Peyer's patch (tissue), 4 donors: ENCODE data around the gene ABCD3. TPM values are rescaled to one million over a fixed set of nuclear protein-coding genes. Genes with fewer than 3 reads are reported as not detected.
A peak's percentile ranks its signal among the peaks of the same experiment; 100 is the strongest.

Experiments
- DNase-seq, 3 donors: peaks; one replicate each; pipeline ENCODE4 v3.0.0-alpha.2; 2017 to 2019
- H3K27ac ChIP-seq, 4 donors: fragments of 200-600 bp; sonication (generic); one replicate each; pipeline ENCODE4 v1.5.1; 2016 to 2019
- H3K27me3 ChIP-seq, 2 donors: fragments of 200-600 bp; sonication (generic); one replicate each; pipeline ENCODE4 v1.5.1; 2019
- H3K36me3 ChIP-seq, 3 donors: fragments of 200-600 bp; sonication (generic); one replicate each; pipeline ENCODE4 v1.5.1; 2016 to 2019
- H3K4me1 ChIP-seq, 4 donors: fragments of 200-600 bp; sonication (generic); one replicate each; pipeline ENCODE4 v1.5.1; 2016 to 2019
- H3K4me3 ChIP-seq, 4 donors: fragments of 200-600 bp; sonication (generic); 1 replicate in 3 of 4; 2 replicates in 1 of 4; pipeline ENCODE4 v1.5.1; 2016 to 2019; ENCODE audit warnings: mild to moderate bottlenecking in 1 of 4
- H3K9me3 ChIP-seq, 4 donors: fragments of 200-600 bp; sonication (generic); one replicate each; pipeline ENCODE4 v1.5.1; 2016 to 2019; ENCODE audit warnings: mild to moderate bottlenecking in 1 of 4
- POLR2A ChIP-seq, 2 donors: fragments of 450-650 bp; IDR thresholded peaks; one replicate each; pipeline ENCODE4 v1.5.1; 2017; ENCODE audit warnings: antibody characterized with exemption in 2 of 2, mild to moderate bottlenecking in 2 of 2, moderate library complexity in 2 of 2
- total RNA-seq, 4 donors: library from RNA; depleted of rRNA; stranded (reverse); fragments of >200 nt; gene quantifications; one replicate each; pipeline ENCODE4 v1.1.0, GENCODE V29; 2016
- TF ChIP-seq, protein P1 (sequence below), 6 experiments: fragments of 450-650 bp in 4 of 6; fragments of 200-600 bp in 2 of 6; sonication (generic) in 1 of 6; IDR thresholded peaks; one replicate each; pipeline ENCODE4 v1.5.1; 2017 to 2019; ENCODE audit warnings: antibody characterized with exemption in 6 of 6, mild to moderate bottlenecking in 3 of 6, moderate library complexity in 1 of 6

ABCD3 gene
- total RNA-seq, 4 donors from 2014 or later: 22.3 to 66.6 (median 57.0) TPM

DNA sequence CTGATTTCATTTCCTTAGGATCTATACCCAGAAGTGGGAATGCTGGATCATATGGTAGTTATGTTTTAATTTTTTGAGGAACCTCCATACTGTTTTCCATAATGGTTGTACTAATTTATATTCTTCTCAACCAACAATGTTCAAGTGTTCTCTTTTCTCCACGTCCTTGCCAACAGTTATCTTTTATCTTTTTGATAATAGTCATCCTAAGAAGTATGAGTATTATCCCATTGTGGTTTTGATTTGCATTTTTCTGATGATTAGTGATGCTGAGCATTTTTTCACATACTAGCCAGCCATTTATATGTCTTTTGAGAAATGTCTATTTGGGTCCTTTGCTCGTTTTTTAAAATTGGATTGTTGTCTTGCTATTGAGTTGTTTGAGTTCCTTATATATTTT, 38.5 kb downstream of the ABCD3 start:
- Histone ChIP-seq H3K4me3 (no peak overlapping the region), H3K4me1 (peaks cover 0 to 6% (median 0%) of the 10 kb centered on the region in 4 donors), H3K36me3 (peaks cover 0 to 24% (median 0%) of the 10 kb centered on the region in 3 donors)

GRCh38 chr1:94462606-94463005, 44.4 kb downstream of the ABCD3 start:
- Histone ChIP-seq H3K9me3 (no peaks in the 10 kb centered on the region), H3K27ac (no peak overlapping the region), H3K27me3 (no peaks in the 10 kb centered on the region), H3K36me3 (peaks cover 0 to 38% (median 0%) of the 10 kb centered on the region in 3 donors), H3K4me1 (peaks cover 0 to 17% (median 0%) of the 10 kb centered on the region in 4 donors), H3K4me3 (no peak overlapping the region)
- DNase-seq: no peak
- no peak for TF ChIP-seq POLR2A (IDR thresholded peaks at IDR 0.05)
- TF ChIP-seq, protein P1, sequence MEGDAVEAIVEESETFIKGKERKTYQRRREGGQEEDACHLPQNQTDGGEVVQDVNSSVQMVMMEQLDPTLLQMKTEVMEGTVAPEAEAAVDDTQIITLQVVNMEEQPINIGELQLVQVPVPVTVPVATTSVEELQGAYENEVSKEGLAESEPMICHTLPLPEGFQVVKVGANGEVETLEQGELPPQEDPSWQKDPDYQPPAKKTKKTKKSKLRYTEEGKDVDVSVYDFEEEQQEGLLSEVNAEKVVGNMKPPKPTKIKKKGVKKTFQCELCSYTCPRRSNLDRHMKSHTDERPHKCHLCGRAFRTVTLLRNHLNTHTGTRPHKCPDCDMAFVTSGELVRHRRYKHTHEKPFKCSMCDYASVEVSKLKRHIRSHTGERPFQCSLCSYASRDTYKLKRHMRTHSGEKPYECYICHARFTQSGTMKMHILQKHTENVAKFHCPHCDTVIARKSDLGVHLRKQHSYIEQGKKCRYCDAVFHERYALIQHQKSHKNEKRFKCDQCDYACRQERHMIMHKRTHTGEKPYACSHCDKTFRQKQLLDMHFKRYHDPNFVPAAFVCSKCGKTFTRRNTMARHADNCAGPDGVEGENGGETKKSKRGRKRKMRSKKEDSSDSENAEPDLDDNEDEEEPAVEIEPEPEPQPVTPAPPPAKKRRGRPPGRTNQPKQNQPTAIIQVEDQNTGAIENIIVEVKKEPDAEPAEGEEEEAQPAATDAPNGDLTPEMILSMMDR (IDR thresholded peaks at IDR 0.05): no peak

More for the DNA sequence above, 38.5 kb downstream of the ABCD3 start:
- no peak for DNase-seq
- no peaks in the 10 kb centered on the region for H3K9me3 ChIP-seq
- H3K27ac ChIP-seq: no peak overlapping the region
- no peaks in the 10 kb centered on the region for H3K27me3 ChIP-seq
- TF ChIP-seq POLR2A (IDR thresholded peaks at IDR 0.05): no peak
- TF ChIP-seq, protein P1 (IDR thresholded peaks at IDR 0.05): no peak

DNA sequence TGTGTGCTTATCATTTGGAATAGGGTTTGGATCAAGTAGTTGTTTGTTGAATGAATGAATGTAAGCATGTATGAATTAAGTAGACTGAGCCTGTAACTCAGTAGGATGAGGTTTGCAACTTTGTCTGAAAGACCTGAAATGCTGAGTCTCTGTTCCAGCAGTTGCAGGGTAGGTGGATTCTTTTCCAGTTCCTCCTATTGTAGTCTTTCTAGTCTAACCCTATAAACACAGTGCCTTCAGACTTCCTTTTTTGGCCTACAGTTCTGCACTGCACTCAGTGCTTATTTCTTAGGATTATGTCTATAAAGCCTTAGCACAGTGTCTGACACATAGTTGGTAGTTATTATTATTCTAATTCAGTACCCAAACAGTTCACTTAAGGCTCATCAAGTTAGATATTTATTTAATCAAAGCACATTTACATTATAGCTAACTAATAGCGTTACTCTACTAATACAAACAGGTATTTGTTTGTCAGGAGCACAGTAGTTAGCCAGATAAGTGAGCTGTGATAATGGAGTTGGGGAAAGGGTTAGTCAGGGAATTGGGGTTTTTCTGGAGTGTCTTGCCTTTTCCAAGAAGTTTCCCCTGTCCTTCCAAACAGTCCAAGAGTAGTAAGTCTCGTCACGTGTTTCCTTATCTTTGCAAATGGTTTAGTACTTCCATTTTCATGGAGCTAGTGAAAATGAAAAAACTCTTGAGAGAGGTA, 45.0 kb downstream of the ABCD3 start:
- H3K27me3 ChIP-seq: no peaks in the 10 kb centered on the region
- H3K36me3 ChIP-seq: peaks cover 0 to 38% (median 0%) of the 10 kb centered on the region in 3 donors
- no peaks in the 10 kb centered on the region for H3K9me3 ChIP-seq
- no peak overlapping the region for H3K4me3 ChIP-seq
- TF ChIP-seq, protein P1 (IDR thresholded peaks at IDR 0.05): no peak
- no peak for TF ChIP-seq POLR2A (IDR thresholded peaks at IDR 0.05)
- H3K4me1 ChIP-seq: peaks cover 0 to 17% (median 0%) of the 10 kb centered on the region in 4 donors
- DNase-seq: no peak
- H3K27ac ChIP-seq: no peak overlapping the region

DNA sequence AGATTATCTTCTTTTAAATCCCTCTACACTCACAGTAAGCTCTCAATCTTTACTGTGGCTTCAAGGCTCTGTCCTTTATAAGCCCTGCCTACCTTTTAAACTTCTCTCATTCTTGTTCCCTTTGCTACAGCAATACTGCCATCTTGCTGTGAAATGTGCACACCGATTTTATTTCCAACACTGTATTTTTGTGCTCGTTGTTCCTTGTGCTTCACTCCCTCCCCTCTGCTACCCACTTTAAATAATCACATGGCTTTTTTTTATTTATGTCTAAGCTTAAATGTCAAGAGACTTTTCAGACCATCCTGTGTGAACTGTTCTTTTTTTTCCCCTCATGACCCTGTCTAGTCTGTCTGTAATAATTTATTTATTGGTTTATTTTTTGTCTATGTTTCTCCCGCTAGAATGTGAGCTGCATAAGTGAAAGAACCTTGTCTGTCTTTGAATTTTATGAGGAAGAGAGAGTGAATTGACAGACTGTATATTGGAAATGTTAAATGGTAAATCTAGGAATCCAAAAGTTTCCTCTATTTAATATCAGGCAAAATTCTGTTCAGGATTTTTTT, 45.7 kb downstream of the ABCD3 start:
- DNase-seq: no peak
- Histone ChIP-seq H3K4me3 (no peak overlapping the region), H3K27me3 (no peaks in the 10 kb centered on the region), H3K36me3 (peaks cover 0 to 38% (median 0%) of the 10 kb centered on the region in 3 donors), H3K9me3 (no peaks in the 10 kb centered on the region), H3K4me1 (peaks cover 0 to 17% (median 0%) of the 10 kb centered on the region in 4 donors), H3K27ac (no peak overlapping the region)
- TF ChIP-seq, protein P1 (IDR thresholded peaks at IDR 0.05): peak in 4 of 6 experiments; percentile 47 to 87 (median 81)
- no peak for TF ChIP-seq POLR2A (IDR thresholded peaks at IDR 0.05)

DNA sequence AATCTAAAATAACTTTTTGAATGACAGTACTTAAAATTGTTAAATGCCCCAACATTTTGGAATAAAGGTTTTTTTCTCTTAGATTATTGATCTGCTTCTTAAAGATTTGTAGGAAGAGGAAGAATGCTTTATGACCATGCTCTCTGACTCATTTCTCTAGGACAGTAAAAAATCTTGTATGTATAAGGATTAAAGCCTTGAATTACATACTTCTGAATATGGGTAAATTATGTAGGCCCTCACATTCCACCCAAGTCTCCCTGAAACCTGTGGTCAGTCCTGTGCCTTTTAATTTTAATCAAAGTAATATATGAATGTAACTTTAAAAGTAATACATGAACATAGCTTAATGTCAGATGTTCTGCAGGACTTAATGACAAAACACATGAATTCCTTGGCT, 50.5 kb downstream of the ABCD3 start:
- TF ChIP-seq POLR2A (IDR thresholded peaks at IDR 0.05): no peak
- TF ChIP-seq, protein P1 (IDR thresholded peaks at IDR 0.05): no peak
- H3K27me3 ChIP-seq: no peaks in the 10 kb centered on the region
- H3K27ac ChIP-seq: no peak overlapping the region
- H3K36me3 ChIP-seq: peaks cover 0 to 25% (median 0%) of the 10 kb centered on the region in 3 donors
- DNase-seq: no peak
- H3K4me3 ChIP-seq: no peak overlapping the region
- H3K4me1 ChIP-seq: no peaks in the 10 kb centered on the region
- H3K9me3 ChIP-seq: no peaks in the 10 kb centered on the region
